HepG2 (cell line): ENCODE results near the gene CARD8. TPM values are rescaled to one million over a fixed set of nuclear protein-coding genes. Genes with fewer than 3 reads are reported as not detected.

Experiments
- ATF2 ChIP-seq: sonication (generic); formaldehyde crosslinking; IDR thresholded peaks from 2 replicates; pipeline ENCODE4 v1.4.0; 2020; ENCODE audit warnings: missing genetic modification reagents
- BORCS8-MEF2B ChIP-seq: sonication (generic); formaldehyde crosslinking; IDR thresholded peaks from 2 replicates; pipeline ENCODE4 v1.8.0; 2022; ENCODE audit warnings: mild to moderate bottlenecking, missing genetic modification reagents
- CENPBD1 ChIP-seq: sonication (generic); formaldehyde crosslinking; IDR thresholded peaks from 2 replicates; pipeline ENCODE4 v1.8.0; 2022; ENCODE audit warnings: missing genetic modification reagents, low read depth, mild to moderate bottlenecking, borderline replicate concordance
- E2F2 ChIP-seq: sonication (generic); formaldehyde crosslinking; IDR thresholded peaks from 2 replicates; pipeline ENCODE4 v1.4.0; 2020; ENCODE audit warnings: missing genetic modification reagents, borderline replicate concordance
- FOXJ3 ChIP-seq: sonication (generic); formaldehyde crosslinking; IDR thresholded peaks from 2 replicates; pipeline ENCODE4 v1.4.0; 2020; ENCODE audit warnings: missing genetic modification reagents, mild to moderate bottlenecking, borderline replicate concordance
- FOXK2 ChIP-seq: fragments of 450-650 bp; IDR thresholded peaks from 2 replicates; pipeline ENCODE4 v1.6.1; 2016
- HHEX ChIP-seq: IDR thresholded peaks from 2 replicates; pipeline ENCODE4 v1.6.1; 2016; ENCODE audit warnings: control low read depth
- MBD4 ChIP-seq: IDR thresholded peaks from 2 replicates; pipeline ENCODE4 v1.6.1; 2012; ENCODE audit warnings: low read length, inconsistent platforms, borderline replicate concordance
- MED8 ChIP-seq: sonication (generic); formaldehyde crosslinking; IDR thresholded peaks from 2 replicates; pipeline ENCODE4 v1.8.1; 2023; ENCODE audit warnings: mild to moderate bottlenecking, missing genetic modification reagents; ENCODE audit not compliant: insufficient replicate concordance
- NFIC ChIP-seq: IDR thresholded peaks from 2 replicates; pipeline ENCODE4 v1.6.1; 2012; ENCODE audit warnings: mild to moderate bottlenecking, low read length, inconsistent platforms
- ONECUT2 ChIP-seq: sonication (generic); formaldehyde crosslinking; IDR thresholded peaks from 2 replicates; pipeline ENCODE4 v1.4.0; 2020; ENCODE audit warnings: missing genetic modification reagents
- PCBP1 ChIP-seq: fragments of 200-400 bp; formaldehyde crosslinking; IDR thresholded peaks from 2 replicates; pipeline ENCODE4 v1.6.1; 2017; ENCODE audit warnings: mild to moderate bottlenecking, low read depth, low read length, borderline replicate concordance
- RORA ChIP-seq: sonication (generic); formaldehyde crosslinking; IDR thresholded peaks from 2 replicates; pipeline ENCODE4 v1.5.0; 2020; ENCODE audit warnings: mild to moderate bottlenecking, missing genetic modification reagents, moderate library complexity
- RXRB ChIP-seq: IDR thresholded peaks from 2 replicates; pipeline ENCODE4 v1.6.1; 2016; ENCODE audit warnings: borderline replicate concordance, missing genetic modification reagents, missing compliant biosample characterization
- SMAD3 ChIP-seq: sonication (generic); formaldehyde crosslinking; IDR thresholded peaks from 2 replicates; pipeline ENCODE4 v1.4.0; 2020; ENCODE audit warnings: missing genetic modification reagents
- SOX5 ChIP-seq: IDR thresholded peaks from 2 replicates; pipeline ENCODE4 v1.6.1; 2016; ENCODE audit warnings: borderline replicate concordance
- TAF15 ChIP-seq: fragments of 200-400 bp; formaldehyde crosslinking; IDR thresholded peaks from one replicate; pipeline ENCODE4 v1.6.1; 2018; ENCODE audit warnings: mild to moderate bottlenecking, low read depth, low read length; ENCODE audit not compliant: poor library complexity, severe bottlenecking
- U2AF2 ChIP-seq: fragments of 200-400 bp; formaldehyde crosslinking; IDR thresholded peaks from 2 replicates; pipeline ENCODE4 v1.6.1; 2017; ENCODE audit warnings: low read depth, mild to moderate bottlenecking, low read length
- ZBTB25 ChIP-seq: IDR thresholded peaks from 2 replicates; pipeline ENCODE4 v1.6.1; 2018; ENCODE audit warnings: missing genetic modification reagents
- ZFP36 ChIP-seq: fragments of 150-350 bp; IDR thresholded peaks from 2 replicates; pipeline ENCODE4 v1.6.1; 2018; ENCODE audit warnings: borderline replicate concordance, low read length, low read depth; ENCODE audit not compliant: partially characterized antibody
- ZFP90 ChIP-seq: sonication (generic); formaldehyde crosslinking; IDR thresholded peaks from 2 replicates; pipeline ENCODE4 v1.8.0; 2022; ENCODE audit warnings: missing genetic modification reagents, mild to moderate bottlenecking, inconsistent platforms, borderline replicate concordance
- ZNF180 ChIP-seq: sonication (generic); formaldehyde crosslinking; IDR thresholded peaks from 2 replicates; pipeline ENCODE4 v1.4.0; 2020; ENCODE audit warnings: low read depth, missing genetic modification reagents, borderline replicate concordance
- ZNF253 ChIP-seq: sonication (generic); formaldehyde crosslinking; IDR thresholded peaks from 2 replicates; pipeline ENCODE4 v1.8.0; 2022; ENCODE audit warnings: mild to moderate bottlenecking, missing genetic modification reagents, borderline replicate concordance
- ZNF256 ChIP-seq: sonication (generic); formaldehyde crosslinking; conservative IDR thresholded peaks from 2 replicates; pipeline ENCODE4 v1.4.0; 2020; ENCODE audit warnings: missing genetic modification reagents
- ZNF414 ChIP-seq: sonication (generic); formaldehyde crosslinking; IDR thresholded peaks from 2 replicates; pipeline ENCODE4 v1.5.0; 2020; ENCODE audit warnings: missing genetic modification reagents
- ZNF44 ChIP-seq: sonication (generic); formaldehyde crosslinking; IDR thresholded peaks from 2 replicates; pipeline ENCODE4 v1.5.1; 2020; ENCODE audit warnings: mild to moderate bottlenecking, missing genetic modification reagents
- ZNF572 ChIP-seq: sonication (generic); formaldehyde crosslinking; IDR thresholded peaks from 2 replicates; pipeline ENCODE4 v1.5.1; 2020; ENCODE audit warnings: mild to moderate bottlenecking, missing genetic modification reagents
- polyA plus RNA-seq, 8 experiments: library from polyadenylated mRNA; depleted of rRNA in 3 of 8; stranded (reverse) in 7 of 8; unstranded in 1 of 8; fragments of >200 nt; fragmentation: Illumina TruSeq in 4 of 8; extraction: Trizol in 4 of 8; gene quantifications; 2 replicates each; pipeline versions ENCODE4 v1.2.1 to v1.2.3, GENCODE V29; 2011 to 2016; ENCODE audit warnings: low read depth in 4 of 8, missing spikeins in 1 of 8, mixed read lengths in 1 of 8; ENCODE audit not compliant: insufficient read depth in 1 of 8
- total RNA-seq, 5 experiments: library from RNA; depleted of rRNA; stranded (reverse); fragments of >200 nt; fragmentation: Illumina TruSeq; extraction: Trizol; gene quantifications; 2 replicates each; pipeline ENCODE4 v1.2.3, GENCODE V29; 2016; ENCODE audit warnings: low read depth in 1 of 5

CARD8 gene
- total and polyA plus RNA-seq, 2 of the 13 experiments (the other 11 are each of a cell fraction or from before 2014, with no cell fraction given), result 15.0 to 19.2 TPM

- TF ChIP-seq E2F2, result no peak
- TF ChIP-seq PCBP1, result no peak
- no peak for TF ChIP-seq CENPBD1 (CRISPR knock-in tag)
- TF ChIP-seq MED8 (CRISPR knock-in tag), result no peak
- TF ChIP-seq FOXK2, result no peak
- TF ChIP-seq ONECUT2 (CRISPR knock-in tag), result 0 out of 2 replicates have a peak, but pooled peaks have one; percentile 7
- no peak for TF ChIP-seq U2AF2
- TF ChIP-seq ZNF256 (CRISPR knock-in tag), result no peak
- TF ChIP-seq TAF15, result no peak
- no peak for TF ChIP-seq HHEX (CRISPR knock-in tag)
- TF ChIP-seq ATF2 (CRISPR knock-in tag), result no peak
- TF ChIP-seq BORCS8-MEF2B (CRISPR knock-in tag), result 0 out of 2 replicates have a peak, but pooled peaks have one; percentile 34
- no peak for TF ChIP-seq ZNF44
- no peak for TF ChIP-seq ZNF180 (CRISPR knock-in tag)
- 0 out of 2 replicates have a peak, but pooled peaks have one; percentile 4 for TF ChIP-seq RXRB (CRISPR knock-in tag)
- no peak for TF ChIP-seq ZNF572 (CRISPR knock-in tag)
- no peak for TF ChIP-seq ZFP90 (CRISPR knock-in tag)
- no peak for TF ChIP-seq RORA (CRISPR knock-in tag)
- no peak for TF ChIP-seq ZBTB25 (CRISPR knock-in tag)
- TF ChIP-seq ZFP36, result no peak
- TF ChIP-seq MBD4, result no peak
- TF ChIP-seq SOX5 (CRISPR knock-in tag), result no peak
- no peak for TF ChIP-seq ZNF253
- no peak for TF ChIP-seq FOXJ3
- TF ChIP-seq ZNF414 (CRISPR knock-in tag), result no peak
- no peak for TF ChIP-seq SMAD3 (CRISPR knock-in tag)
- TF ChIP-seq NFIC, result no peak
These were observed 35.2 kb upstream of the CARD8 start (continued) for GRCh38 chr19:48290771-48291488.
